SKM-1 (cell line): ENCODE data around the gene TMC7.
"Not testable (repeated sequence)": the region's sequence is repeated elsewhere in the genome, so short reads cannot be mapped to it uniquely, and the experiment has no call there.

ENCODE experiments used
- DNase-seq: peaks from one replicate; lab custom pipeline; 2025; ENCODE audit not compliant: unreplicated experiment; lab: John Stamatoyannopoulos, UW

Gene TMC7

GRCh38 chr16:18983565-18984434 is at the start of gene TMC7:
Gene TMC7, plus strand, starts transcription at chr16:18983934. Its CDS starts 130 bp downstream, at chr16:18984064.
- peak; percentile 62 for DNase-seq

- DNase-seq, result no peak
These were observed 46.9 kb upstream of the TMC7 start for GRCh38 chr16:18936727-18937340.

GRCh38 chr16:18937390-18937789 is 46.3 kb upstream of the TMC7 start:
- DNase-seq, result no peak

- DNase-seq, result no peak
These were observed 44.7 kb upstream of the TMC7 start for GRCh38 chr16:18938986-18939385.

- DNase-seq, result no peak
These were observed 42.3 kb upstream of the TMC7 start for GRCh38 chr16:18941471-18941870.

GRCh38 chr16:18942061-18942460 is 41.7 kb upstream of the TMC7 start:
- DNase-seq, result no peak

- no peak for DNase-seq
These were observed 40.3 kb upstream of the TMC7 start for GRCh38 chr16:18943414-18943813.

- DNase-seq, result no peak
These were observed 38.5 kb upstream of the TMC7 start for GRCh38 chr16:18945233-18945632.

- DNase-seq, result no peak
These were observed 35.2 kb upstream of the TMC7 start for GRCh38 chr16:18948372-18949020.

- DNase-seq, result no peak
These were observed 33.1 kb upstream of the TMC7 start for GRCh38 chr16:18950469-18951185.

GRCh38 chr16:18953547-18953946 is 30.2 kb upstream of the TMC7 start:
- no peak for DNase-seq

GRCh38 chr16:18955874-18956580 is 27.7 kb upstream of the TMC7 start:
- DNase-seq, result not testable (repeated sequence)

- not testable (repeated sequence) for DNase-seq
These were observed 27.0 kb upstream of the TMC7 start for GRCh38 chr16:18956658-18957241.

- no peak for DNase-seq
These were observed 25.1 kb upstream of the TMC7 start for GRCh38 chr16:18958621-18959029.

- no peak for DNase-seq
These were observed 24.7 kb upstream of the TMC7 start for GRCh38 chr16:18959031-18959505.

GRCh38 chr16:18965555-18965954 is 18.2 kb upstream of the TMC7 start:
- DNase-seq, result no peak

GRCh38 chr16:18966791-18967190 is 16.9 kb upstream of the TMC7 start:
- no peak for DNase-seq

- DNase-seq, result peak; percentile 42
These were observed 14.5 kb upstream of the TMC7 start for GRCh38 chr16:18969050-18969854.

- no peak for DNase-seq
These were observed 13.9 kb upstream of the TMC7 start for GRCh38 chr16:18969855-18970240.
